ENCODE data around the gene SERPIND1.
A peak's percentile ranks its signal among the peaks of the same experiment; 100 is the strongest.

The SERPIND1 gene

DNA sequence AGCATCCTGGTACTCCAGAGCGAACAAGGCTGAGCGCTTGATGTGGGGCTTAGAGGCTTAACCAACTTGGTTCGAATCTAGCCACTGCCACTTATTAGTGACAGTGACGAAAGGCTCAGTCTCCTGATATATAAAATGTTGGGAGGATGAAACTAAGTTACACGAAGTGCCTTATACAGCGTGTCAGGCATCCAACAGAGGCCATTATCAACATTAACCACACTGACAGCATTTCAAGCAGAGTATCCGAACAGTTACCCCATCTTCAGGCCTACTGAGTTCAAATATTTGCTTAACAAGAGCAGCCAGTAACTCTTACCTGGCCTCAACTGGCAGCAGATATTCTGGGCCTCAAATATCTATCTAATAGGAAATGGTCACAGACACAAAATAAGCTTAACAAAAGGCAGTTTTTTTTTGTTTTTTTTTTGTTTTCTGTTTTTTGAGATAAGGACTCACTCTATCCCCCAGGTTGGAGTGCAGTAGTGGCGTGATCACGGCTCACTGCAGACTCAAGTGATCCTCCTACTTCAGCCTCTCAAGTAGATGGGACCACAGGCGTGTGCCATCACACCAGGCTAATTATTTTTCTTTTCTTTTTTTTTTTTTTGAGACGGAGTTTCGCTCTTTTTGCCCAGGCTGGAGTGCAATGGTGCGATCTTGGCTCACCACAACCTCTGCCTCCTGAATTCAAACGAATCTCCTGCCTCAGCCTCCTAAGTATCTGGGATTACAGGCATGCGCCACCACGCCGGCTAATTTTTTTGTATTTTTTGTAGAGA is 2.9 kb downstream of the SERPIND1 start:
- DNase-seq, result no peak

DNA sequence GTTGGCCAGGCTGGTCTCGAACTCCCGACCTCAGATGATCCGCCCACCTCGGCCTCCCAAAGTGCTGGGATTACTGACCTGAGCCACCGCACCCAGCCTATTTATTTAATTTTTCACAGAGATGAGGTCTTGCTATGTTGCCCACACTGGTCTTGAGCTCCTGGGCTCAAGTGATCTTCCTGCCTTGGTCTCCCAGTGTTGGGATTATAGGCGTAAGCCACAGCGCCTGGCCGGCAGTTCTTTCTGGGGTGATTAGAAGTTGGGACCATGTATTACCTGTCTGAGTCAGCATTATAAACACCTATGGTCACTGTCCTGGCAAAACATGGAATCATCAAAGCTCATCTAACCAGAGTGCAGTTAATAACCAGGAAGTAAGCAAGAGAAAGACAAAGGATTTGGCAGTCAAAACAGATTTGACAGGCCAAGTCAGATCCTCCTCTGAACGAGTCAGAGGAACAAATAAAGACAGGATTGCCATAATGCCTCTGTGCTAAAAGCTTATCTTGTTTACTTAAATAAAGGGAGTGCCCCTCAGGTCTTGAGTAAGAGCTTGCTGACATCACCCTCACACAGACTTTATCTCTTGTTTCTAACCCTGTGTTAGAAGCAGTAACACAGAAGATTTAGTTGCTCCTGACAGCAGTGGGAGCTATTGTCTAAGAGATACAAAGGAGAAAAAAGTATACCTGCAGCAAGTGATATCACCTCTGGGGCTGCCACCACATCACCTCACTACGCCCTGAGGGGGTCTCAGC is 3.7 kb downstream of the SERPIND1 start:
- DNase-seq, result peak; percentile 66

DNA sequence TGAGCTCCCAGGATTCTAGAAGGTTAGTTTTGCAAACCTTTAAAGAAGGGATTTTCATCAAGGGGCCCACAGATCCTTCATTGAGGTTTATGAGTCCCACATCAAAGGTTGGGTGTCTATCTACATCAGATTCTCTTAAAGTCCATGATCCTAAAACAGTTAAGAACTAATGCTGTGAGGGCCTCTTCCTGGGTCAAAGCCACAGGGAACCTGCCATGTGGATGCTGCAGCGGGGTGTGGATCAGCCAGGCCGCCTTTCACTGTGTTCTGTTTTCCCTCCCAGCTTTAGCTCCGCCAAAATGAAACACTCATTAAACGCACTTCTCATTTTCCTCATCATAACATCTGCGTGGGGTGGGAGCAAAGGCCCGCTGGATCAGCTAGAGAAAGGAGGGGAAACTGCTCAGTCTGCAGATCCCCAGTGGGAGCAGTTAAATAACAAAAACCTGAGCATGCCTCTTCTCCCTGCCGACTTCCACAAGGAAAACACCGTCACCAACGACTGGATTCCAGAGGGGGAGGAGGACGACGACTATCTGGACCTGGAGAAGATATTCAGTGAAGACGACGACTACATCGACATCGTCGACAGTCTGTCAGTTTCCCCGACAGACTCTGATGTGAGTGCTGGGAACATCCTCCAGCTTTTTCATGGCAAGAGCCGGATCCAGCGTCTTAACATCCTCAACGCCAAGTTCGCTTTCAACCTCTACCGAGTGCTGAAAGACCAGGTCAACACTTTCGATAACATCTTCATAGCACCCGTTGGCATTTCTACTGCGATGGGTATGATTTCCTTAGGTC is 5.3 kb downstream of the SERPIND1 start:
- DNase-seq, result no peak

DNA sequence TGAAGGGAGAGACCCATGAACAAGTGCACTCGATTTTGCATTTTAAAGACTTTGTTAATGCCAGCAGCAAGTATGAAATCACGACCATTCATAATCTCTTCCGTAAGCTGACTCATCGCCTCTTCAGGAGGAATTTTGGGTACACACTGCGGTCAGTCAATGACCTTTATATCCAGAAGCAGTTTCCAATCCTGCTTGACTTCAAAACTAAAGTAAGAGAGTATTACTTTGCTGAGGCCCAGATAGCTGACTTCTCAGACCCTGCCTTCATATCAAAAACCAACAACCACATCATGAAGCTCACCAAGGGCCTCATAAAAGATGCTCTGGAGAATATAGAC is 5.9 kb downstream of the SERPIND1 start:
- DNase-seq, result no peak

DNA sequence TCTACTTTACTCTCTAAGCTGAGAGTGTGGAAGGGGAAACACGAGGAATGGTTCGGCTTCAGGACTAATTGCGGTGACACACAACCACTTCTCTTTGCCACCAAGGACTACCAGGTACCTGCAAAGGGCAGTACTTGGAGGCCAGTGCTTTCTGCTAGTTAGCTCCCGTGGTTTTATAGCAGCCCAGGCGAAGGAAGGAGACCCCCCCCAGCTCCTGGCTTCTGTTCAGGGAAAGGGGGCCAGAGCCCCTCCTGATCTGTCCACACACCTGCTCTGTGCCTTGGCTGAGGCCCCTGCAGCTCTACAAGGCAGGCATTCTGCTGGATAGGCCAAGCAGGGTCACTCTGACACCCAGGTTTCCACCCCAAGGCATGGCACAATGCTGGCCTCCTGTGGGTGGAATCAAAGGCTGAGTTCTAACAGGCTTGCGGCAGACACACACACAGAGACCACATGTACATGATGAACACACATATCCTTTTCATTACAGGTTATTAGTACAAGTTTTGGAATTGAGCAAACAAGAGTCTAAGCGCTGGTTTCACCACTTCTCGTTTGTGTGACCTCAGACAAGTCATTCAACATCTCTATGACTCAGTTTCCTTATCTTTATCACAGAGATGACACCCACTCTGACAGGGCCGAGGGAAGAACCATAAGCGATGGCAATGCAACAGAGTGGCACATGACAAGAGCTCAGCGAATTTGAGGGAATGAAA is 7.5 kb downstream of the SERPIND1 start:
- DNase-seq, result peak; percentile 78

DNA sequence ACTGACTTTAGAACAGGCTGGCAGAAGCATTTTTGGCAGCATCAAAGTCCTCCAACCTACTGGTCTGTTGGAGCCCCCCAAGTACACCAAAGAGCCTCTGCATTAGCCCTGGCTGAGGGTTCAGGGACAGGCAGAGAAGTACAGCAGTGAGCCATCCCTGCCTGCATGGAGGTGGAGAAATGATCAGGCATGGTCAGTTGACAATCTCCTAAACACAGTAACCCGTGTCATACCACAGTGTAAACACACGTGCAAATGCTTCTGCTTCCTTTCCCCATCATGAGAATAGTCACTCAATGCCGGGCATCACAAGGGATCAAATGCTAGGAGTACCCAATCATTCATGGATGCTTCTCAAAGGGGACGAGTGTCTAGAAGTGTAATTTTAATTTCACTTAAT is 8.2 kb downstream of the SERPIND1 start:
- no peak for DNase-seq

DNA sequence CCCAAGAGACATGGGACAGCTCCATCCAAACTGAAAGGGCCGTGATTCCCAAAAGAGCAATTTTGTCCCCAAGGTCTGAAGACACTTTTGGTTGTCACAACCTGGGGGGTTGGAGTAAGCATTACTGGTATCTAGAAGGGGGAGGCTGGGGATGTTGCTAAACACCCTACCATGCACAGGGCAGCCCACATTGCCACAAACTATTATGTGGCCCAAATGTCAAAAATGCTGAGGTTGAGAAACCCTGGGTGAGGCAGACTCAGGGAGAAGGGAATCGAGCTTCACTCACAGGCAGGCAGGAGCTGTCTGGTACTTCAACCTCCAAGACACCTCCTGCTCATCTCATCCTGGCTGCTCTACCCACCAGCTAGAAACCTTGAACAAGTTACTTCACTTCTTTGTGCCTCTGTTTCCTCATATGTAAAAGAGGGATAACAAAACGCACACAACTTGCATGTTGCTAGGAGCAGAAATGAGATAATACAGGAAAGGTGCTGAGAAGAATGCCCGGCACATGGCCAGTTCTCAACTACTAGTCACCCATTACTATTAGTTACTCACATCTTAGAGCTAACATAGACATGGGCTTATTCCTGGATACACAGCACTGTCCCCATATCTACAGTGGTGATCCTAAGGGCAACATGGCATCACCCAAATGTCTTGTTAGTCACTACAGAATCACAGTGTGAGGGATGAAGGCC is 8.8 kb downstream of the SERPIND1 start:
- DNase-seq, result no peak

DNA sequence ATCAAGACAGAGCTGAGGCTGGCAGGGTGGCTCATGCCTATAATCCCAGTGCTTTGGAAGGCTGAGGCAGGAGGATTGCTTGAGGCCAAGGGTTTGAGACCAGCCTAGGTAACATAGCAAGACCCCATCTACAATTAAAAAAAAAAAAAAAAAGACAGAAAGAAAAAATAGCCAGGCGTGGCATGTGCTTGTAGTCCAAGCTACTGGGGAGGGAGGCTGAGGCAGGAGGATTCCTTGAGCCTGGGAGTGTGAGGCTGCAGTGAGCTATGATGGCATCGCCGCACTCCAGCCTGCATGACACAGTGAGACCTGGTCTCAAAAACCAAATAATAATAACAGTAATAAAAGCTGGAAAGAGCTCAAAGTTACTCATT is 9.4 kb downstream of the SERPIND1 start:
- no peak for DNase-seq

DNA sequence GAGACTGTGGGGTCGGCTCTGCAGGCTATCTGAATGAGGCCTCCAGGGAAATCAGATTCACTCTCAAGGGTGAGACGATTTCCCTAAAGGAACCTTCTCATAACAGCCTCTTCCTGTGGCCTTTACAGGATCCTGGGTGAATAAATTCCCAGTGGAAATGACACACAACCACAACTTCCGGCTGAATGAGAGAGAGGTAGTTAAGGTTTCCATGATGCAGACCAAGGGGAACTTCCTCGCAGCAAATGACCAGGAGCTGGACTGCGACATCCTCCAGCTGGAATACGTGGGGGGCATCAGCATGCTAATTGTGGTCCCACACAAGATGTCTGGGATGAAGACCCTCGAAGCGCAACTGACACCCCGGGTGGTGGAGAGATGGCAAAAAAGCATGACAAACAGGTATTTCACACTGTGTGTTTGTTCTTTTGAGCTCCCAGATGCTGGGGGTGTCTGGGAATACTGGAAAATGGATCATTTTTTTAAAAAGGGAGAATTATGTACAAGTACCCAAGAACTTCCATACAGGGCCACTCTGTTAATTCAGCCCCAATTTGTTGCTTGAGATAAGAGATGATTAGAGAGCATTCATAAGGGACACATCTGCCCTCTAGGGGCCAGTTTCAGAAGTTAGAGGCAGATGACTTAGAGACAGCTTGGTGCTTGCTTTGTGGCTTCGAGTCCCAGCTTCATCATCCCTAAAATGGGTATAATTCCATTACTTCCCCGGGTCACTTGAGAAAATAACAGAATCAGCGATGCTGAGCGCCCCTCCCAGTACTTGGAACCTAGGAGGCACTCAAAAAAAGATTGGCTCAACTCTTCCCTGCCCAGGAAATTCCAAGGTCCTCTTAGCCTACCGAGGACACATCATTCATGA is 10.2 kb downstream of the SERPIND1 start:
- peak; percentile 62 for DNase-seq

DNA sequence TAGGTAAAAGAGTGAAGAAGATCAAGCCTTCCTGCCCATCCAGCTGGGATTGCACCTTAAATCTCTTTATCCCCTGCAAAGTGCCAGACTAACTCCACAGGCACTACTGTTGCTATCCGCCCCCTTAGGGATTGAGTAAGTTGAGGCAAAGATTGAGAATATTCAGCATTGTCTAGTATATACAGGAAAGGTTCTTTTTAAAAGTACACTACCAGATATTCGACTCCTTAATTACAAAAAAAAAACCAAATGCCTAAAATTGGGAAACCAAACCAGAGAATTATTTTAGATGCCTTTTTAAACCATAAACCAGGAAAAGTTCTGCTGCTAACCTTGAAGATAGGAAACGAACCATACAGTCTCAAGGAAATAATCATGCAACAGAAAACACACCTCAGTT is 11.5 kb downstream of the SERPIND1 start:
- DNase-seq, result no peak

DNA sequence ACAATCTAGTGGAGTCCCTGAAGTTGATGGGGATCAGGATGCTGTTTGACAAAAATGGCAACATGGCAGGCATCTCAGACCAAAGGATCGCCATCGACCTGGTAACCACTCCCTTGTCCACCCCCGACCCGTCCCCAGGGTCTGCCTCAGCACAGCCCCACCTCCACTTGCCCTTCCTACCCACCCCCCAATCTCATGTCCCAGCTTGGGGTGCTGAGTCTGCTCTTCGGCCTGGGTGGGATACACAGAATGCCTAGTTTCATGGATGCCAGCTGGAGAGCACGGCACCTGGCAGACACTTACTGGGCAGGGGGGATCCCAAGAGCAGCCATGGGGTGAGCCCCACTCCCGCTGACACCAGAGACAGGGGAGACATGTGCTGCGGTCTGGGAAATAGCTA is 12.1 kb downstream of the SERPIND1 start:
- DNase-seq, result no peak

DNA sequence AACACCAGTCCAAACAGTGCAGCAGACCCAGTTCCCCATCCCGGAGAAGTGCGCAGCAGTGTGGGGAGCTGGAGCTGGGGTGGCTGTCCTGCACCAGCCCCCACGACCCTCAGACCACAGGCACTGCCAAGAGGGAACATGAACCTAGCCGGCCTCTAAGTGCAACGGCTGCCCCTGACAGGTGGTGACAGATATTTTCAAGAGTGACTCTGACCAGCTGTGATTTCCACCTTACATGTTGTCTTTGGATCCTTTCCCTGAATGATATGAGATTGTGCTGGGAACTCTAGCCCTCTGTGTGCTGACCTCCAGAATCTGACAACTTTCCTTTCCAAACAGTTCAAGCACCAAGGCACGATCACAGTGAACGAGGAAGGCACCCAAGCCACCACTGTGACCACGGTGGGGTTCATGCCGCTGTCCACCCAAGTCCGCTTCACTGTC is 12.6 kb downstream of the SERPIND1 start:
- no peak for DNase-seq

DNA sequence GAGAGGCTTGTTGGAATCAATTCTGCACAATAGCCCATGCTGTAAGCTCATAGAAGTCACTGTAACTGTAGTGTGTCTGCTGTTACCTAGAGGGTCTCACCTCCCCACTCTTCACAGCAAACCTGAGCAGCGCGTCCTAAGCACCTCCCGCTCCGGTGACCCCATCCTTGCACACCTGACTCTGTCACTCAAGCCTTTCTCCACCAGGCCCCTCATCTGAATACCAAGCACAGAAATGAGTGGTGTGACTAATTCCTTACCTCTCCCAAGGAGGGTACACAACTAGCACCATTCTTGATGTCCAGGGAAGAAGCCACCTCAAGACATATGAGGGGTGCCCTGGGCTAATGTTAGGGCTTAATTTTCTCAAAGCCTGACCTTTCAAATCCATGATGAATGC is 13.3 kb downstream of the SERPIND1 start:
- no peak for DNase-seq

DNA sequence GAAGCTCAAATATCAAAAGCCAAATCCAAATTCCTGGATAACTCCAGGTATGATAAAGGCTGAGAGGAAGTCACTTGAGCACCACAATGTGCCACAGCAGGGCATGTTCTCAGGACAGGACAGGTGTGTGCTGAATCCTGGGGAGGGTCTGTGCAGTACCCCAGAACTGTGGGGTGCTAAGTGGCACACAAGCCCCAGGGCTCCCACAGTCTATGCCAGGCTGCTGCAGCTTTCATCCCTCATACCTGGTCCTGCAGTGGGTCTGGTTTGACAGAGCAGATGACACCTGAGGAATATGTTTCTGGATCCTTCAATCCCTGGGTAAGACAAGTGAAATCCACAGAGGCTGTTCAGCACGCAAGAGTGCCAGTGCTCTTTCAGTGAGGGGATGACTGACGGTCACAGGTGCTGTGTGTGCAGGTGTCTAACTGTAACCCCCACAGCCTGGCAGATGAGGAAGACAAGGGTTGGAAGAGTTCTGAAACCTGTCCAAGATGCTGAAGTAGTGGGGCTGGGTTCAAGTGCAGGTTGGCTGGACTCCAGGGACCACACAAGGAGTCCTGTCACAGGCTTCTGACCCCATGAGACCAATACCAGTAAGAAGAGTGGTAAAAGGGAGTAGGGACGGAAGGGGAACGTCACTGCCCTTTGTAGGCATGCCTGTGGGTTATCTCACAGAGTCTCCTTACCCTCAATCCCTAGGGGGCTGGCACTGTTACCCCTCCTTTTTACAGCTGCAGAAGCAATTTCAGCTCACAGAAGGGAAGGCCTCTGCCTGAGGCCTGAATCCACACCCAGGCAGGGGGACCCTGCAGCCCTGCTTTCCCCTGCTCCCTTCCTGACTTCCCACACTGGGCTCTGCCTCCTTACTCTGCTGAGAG is 14.1 kb downstream of the SERPIND1 start:
- no peak for DNase-seq

DNA sequence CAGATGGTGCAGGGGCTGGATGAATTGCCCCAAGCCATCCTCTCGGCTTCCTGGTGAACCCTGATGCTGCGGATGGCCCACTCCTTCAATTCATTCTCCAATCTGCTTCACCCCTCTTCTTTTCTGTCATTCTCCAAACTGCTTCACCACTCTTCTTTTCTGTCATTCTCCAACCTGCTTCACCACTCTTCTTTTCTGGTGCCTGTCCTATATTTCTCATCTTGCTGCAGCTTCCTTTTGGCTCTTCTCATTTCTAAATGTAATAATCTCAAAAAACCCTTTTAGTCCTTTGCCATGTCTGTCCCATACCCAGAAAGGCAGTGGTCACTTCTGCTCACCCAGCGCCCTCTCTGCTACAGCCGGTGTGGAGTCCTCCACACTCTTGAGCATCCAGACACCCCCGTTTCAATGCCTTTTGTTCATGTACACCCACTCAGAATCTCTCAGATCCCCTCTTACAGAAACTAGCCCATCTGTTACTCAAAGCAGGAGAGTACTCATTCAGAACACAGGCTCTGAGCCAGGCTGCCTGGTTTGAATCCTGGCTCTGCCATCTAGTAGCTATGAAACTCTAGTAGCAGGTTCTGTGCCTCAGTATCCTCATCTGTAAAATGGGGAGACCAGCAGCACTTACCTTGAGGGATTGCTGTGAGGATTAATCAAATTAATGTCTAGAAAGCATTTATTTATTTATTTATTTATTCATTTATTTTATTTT is 14.9 kb downstream of the SERPIND1 start:
- DNase-seq, result no peak

DNA sequence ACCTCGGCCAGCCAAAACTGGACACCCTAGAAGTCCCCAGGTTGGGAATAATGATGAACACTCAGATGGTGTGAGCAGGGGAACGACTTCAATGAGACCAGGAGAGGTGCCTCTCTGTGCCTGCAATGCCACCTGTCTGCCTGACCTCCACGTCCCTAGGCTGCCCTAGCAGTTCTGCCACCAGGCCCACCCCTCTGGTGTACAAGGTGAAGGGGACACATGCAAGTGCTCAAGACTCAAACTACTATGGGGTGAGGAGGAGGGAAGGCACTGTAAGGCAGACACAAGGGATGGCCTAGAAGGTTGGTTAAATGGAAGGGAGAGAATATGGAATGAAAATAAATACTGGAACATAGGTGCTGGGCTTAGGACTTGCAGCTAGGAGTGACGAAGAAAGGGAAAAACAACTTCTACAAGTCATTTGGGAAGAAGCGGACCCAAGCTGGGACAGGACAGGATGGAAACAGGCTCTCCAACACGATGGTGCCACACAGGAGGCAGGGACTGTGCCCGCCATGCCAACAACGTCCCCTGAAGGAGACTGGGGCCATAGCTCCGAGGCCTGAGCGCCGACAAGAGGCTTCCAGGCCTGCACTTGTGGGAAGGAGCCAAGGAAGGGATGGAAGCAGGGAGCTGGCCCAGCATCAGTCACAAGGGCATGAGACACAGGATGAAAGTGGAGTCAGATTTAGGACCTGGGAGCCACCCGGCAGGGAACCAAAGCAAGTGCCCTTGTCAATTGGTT is 18.5 kb downstream of the SERPIND1 start:
- DNase-seq, result no peak

DNA sequence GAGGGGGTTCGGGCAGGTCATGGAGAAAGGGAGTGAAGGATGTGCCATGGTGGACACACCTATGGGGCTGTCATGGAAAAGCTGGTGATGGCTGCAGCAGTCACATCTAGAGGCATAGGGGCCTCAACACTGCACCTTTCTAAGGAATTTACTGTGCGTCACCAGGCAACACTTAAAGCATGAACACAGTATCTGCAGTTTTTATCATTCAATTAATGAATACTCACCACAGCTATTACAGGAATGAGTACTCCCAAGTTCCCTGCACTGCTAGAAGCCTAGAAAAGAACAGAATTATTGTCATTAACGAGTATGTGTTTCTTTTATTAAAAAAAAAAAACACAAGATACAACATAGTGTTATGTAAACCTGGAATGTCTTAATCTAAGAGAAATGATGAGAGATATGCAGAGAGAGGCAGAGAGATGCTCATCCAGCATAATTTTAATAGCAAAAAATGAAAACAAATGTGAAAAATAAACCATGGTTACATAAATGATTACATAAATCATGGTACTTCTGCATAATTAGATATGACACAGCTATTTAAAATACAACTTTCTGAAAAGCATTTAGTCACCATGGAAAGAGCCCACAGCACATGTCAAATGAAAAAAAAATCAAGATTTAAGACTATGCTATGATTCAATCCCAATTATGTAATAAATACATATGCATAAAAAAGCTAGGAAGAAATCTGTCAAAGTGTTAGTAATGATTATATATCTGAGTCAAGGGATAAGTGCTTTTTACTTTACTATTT is 19.2 kb downstream of the SERPIND1 start:
- no peak for DNase-seq
